ENCODE results near the gene JAK3. TPM values are rescaled to one million over a fixed set of nuclear protein-coding genes. Genes with fewer than 3 reads are reported as not detected.

JAK3 gene
- total RNA-seq, 1 experiment from 2014 or later = not detected

- no peaks in the 10 kb centered on the region for H3K9me3 Mint-ChIP-seq (ENCODE audit: low read depth, unreplicated experiment)
- peaks cover 77% of the 10 kb centered on the region for H3K36me3 Mint-ChIP-seq (ENCODE audit: insufficient read depth, unreplicated experiment)
- CTCF ChIA-PET = no interaction called here
- no peak overlapping the region for H3K4me3 Mint-ChIP-seq (ENCODE audit: low read depth, unreplicated experiment)
- H3K27me3 Mint-ChIP-seq (ENCODE audit: unreplicated experiment) = no peaks in the 10 kb centered on the region
- intact Hi-C loops (cut with micrococcal nuclease; ENCODE audit: unreplicated experiment) = no loop called here
- TF ChIP-seq CTCF (IDR thresholded peaks at IDR 0.05; ENCODE audit: unreplicated experiment) = no peak
- H3K4me1 Mint-ChIP-seq (ENCODE audit: low read depth, unreplicated experiment) = peaks cover 10% of the 10 kb centered on the region
- DNase-seq = no peak
- no peak overlapping the region for H3K27ac Mint-ChIP-seq (ENCODE audit: unreplicated experiment)
- BruUV-seq (replicated peaks) = no TSS peak
Measured at GRCh38 chr19:17862711-17863519, 15.1 kb upstream of the JAK3 start.

- intact Hi-C loops (cut with micrococcal nuclease; ENCODE audit: unreplicated experiment) = no loop called here
- TF ChIP-seq CTCF (IDR thresholded peaks at IDR 0.05; ENCODE audit: unreplicated experiment) = no peak
- H3K4me1 Mint-ChIP-seq (ENCODE audit: low read depth, unreplicated experiment) = peaks cover 10% of the 10 kb centered on the region
- BruUV-seq (replicated peaks) = no TSS peak
- H3K36me3 Mint-ChIP-seq (ENCODE audit: insufficient read depth, unreplicated experiment) = peaks cover 74% of the 10 kb centered on the region
- no peak for DNase-seq
- CTCF ChIA-PET = interaction anchor here (0.5 to 0.9 kb wide), 2 partner anchors 31 to 71 kb away, joined by 3 to 4 read pairs; partner anchors contain the start of gene CCDC124
- H3K9me3 Mint-ChIP-seq (ENCODE audit: low read depth, unreplicated experiment) = no peaks in the 10 kb centered on the region
- peak overlapping the region; percentile 99 for H3K27ac Mint-ChIP-seq (ENCODE audit: unreplicated experiment)
- peak overlapping the region; percentile 96 for H3K4me3 Mint-ChIP-seq (ENCODE audit: low read depth, unreplicated experiment)
- H3K27me3 Mint-ChIP-seq (ENCODE audit: unreplicated experiment) = no peaks in the 10 kb centered on the region
Measured at GRCh38 chr19:17861542-17862402, 14.0 kb upstream of the JAK3 start.

GRCh38 chr19:17860993-17861360, 13.2 kb upstream of the JAK3 start:
- TF ChIP-seq CTCF (IDR thresholded peaks at IDR 0.05; ENCODE audit: unreplicated experiment) = no peak
- H3K4me3 Mint-ChIP-seq (ENCODE audit: low read depth, unreplicated experiment) = peak overlapping the region; percentile 96
- no TSS peak for BruUV-seq (replicated peaks)
- no peaks in the 10 kb centered on the region for H3K9me3 Mint-ChIP-seq (ENCODE audit: low read depth, unreplicated experiment)
- H3K27me3 Mint-ChIP-seq (ENCODE audit: unreplicated experiment) = no peaks in the 10 kb centered on the region
- H3K36me3 Mint-ChIP-seq (ENCODE audit: insufficient read depth, unreplicated experiment) = peaks cover 66% of the 10 kb centered on the region
- CTCF ChIA-PET = interaction anchor here (0.5 to 0.9 kb wide), 3 partner anchors 32 to 102 kb away, joined by 3 to 4 read pairs (median 3); partner anchors contain the start of gene CCDC124
- H3K4me1 Mint-ChIP-seq (ENCODE audit: low read depth, unreplicated experiment) = peaks cover 10% of the 10 kb centered on the region
- DNase-seq = no peak
- peak overlapping the region; percentile 99 for H3K27ac Mint-ChIP-seq (ENCODE audit: unreplicated experiment)
- intact Hi-C loops (cut with micrococcal nuclease; ENCODE audit: unreplicated experiment) = no loop called here

GRCh38 chr19:17860331-17860992, 12.7 kb upstream of the JAK3 start:
- H3K27me3 Mint-ChIP-seq (ENCODE audit: unreplicated experiment) = no peaks in the 10 kb centered on the region
- CTCF ChIA-PET = interaction anchor here (0.6 to 1.8 kb wide), 2 partner anchors 73 to 101 kb away, joined by 3 to 87 read pairs; partner anchors contain the start of gene CCDC124
- peak overlapping the region; percentile 99 for H3K27ac Mint-ChIP-seq (ENCODE audit: unreplicated experiment)
- intact Hi-C loops (cut with micrococcal nuclease; ENCODE audit: unreplicated experiment) = no loop called here
- H3K9me3 Mint-ChIP-seq (ENCODE audit: low read depth, unreplicated experiment) = no peaks in the 10 kb centered on the region
- BruUV-seq (replicated peaks) = TSS peak; percentile 67
- H3K4me3 Mint-ChIP-seq (ENCODE audit: low read depth, unreplicated experiment) = peak overlapping the region; percentile 96
- DNase-seq = no peak
- TF ChIP-seq CTCF (IDR thresholded peaks at IDR 0.05; ENCODE audit: unreplicated experiment) = no peak
- H3K4me1 Mint-ChIP-seq (ENCODE audit: low read depth, unreplicated experiment) = peaks cover 10% of the 10 kb centered on the region
- peaks cover 61% of the 10 kb centered on the region for H3K36me3 Mint-ChIP-seq (ENCODE audit: insufficient read depth, unreplicated experiment)
